Ishikawa (cell line): ENCODE data around the gene IGSF8.

ENCODE experiments used
- CEBPB ChIP-seq: IDR thresholded peaks from 2 replicates; pipeline ENCODE4 v1.6.1; 2012
- CREB1 ChIP-seq: IDR thresholded peaks from 2 replicates; pipeline ENCODE4 v1.6.1; 2012; ENCODE audit warnings: low read depth
- EGR1 ChIP-seq: IDR thresholded peaks from 2 replicates; pipeline ENCODE4 v1.6.1; 2012
- EP300 ChIP-seq: IDR thresholded peaks from 2 replicates; pipeline ENCODE4 v1.6.1; 2012; ENCODE audit warnings: borderline replicate concordance
- FOXM1 ChIP-seq: IDR thresholded peaks from 2 replicates; pipeline ENCODE4 v1.6.1; 2012; ENCODE audit warnings: low read depth, borderline replicate concordance
- MAX ChIP-seq: IDR thresholded peaks from 2 replicates; pipeline ENCODE4 v1.6.1; 2012
- NFIC ChIP-seq: IDR thresholded peaks from 2 replicates; pipeline ENCODE4 v1.6.1; 2012
- RAD21 ChIP-seq: IDR thresholded peaks from 2 replicates; pipeline ENCODE4 v1.6.1; 2012; ENCODE audit warnings: low read depth
- REST ChIP-seq: IDR thresholded peaks from 2 replicates; pipeline ENCODE4 v1.6.1; 2012; ENCODE audit warnings: low read depth, mild to moderate bottlenecking
- TAF1 ChIP-seq: IDR thresholded peaks from 2 replicates; pipeline ENCODE4 v1.6.1; 2012; ENCODE audit warnings: low read depth, mild to moderate bottlenecking
- TCF12 ChIP-seq: IDR thresholded peaks from 2 replicates; pipeline ENCODE4 v1.6.1; 2012; ENCODE audit warnings: low read depth
- TEAD4 ChIP-seq: IDR thresholded peaks from 2 replicates; pipeline ENCODE4 v1.6.1; 2012
- USF1 ChIP-seq: IDR thresholded peaks from 2 replicates; pipeline ENCODE4 v1.6.1; 2012
- YY1 ChIP-seq: IDR thresholded peaks from 2 replicates; pipeline ENCODE4 v1.6.1; 2012; ENCODE audit warnings: low read depth
- ZBTB7A ChIP-seq: IDR thresholded peaks from 2 replicates; pipeline ENCODE4 v1.6.1; 2012; ENCODE audit warnings: low read depth

The IGSF8 gene

GRCh38 chr1:160076295-160076694 lies 22.1 kb downstream of the IGSF8 start:
- TF ChIP-seq REST (no peak), NFIC (no peak), FOXM1 (no peak), MAX (no peak), TCF12 (no peak), TEAD4 (no peak)

GRCh38 chr1:160075836-160076235 lies 22.6 kb downstream of the IGSF8 start:
- no peak for TF ChIP-seq REST
- TF ChIP-seq ZBTB7A: no peak
- no peak for TF ChIP-seq TAF1
- TF ChIP-seq NFIC: no peak
- no peak for TF ChIP-seq CREB1
- no peak for TF ChIP-seq EGR1
- no peak for TF ChIP-seq YY1
- TF ChIP-seq FOXM1: no peak
- no peak for TF ChIP-seq TCF12
- TF ChIP-seq EP300: no peak

- TF ChIP-seq REST: no peak
- no peak for TF ChIP-seq FOXM1
- no peak for TF ChIP-seq MAX
- no peak for TF ChIP-seq TEAD4
- no peak for TF ChIP-seq YY1
- no peak for TF ChIP-seq CREB1
These were observed 23.6 kb downstream of the IGSF8 start for GRCh38 chr1:160074865-160075264.

- TF ChIP-seq REST: no peak
- TF ChIP-seq RAD21: no peak
- no peak for TF ChIP-seq CEBPB
- no peak for TF ChIP-seq FOXM1
- TF ChIP-seq NFIC: no peak
- no peak for TF ChIP-seq USF1
- TF ChIP-seq EGR1: no peak
- TF ChIP-seq TAF1: no peak
- no peak for TF ChIP-seq ZBTB7A
- no peak for TF ChIP-seq EP300
- no peak for TF ChIP-seq TEAD4
- no peak for TF ChIP-seq MAX
- TF ChIP-seq YY1: no peak
- no peak for TF ChIP-seq TCF12
- TF ChIP-seq CREB1: no peak
These were observed 27.1 kb downstream of the IGSF8 start for GRCh38 chr1:160071289-160071688.
